NCI-H69 (cell line): Measurements from ENCODE around the gene SYNGR4.
"Not testable (repeated sequence)": the region's sequence is repeated elsewhere in the genome, so short reads cannot be mapped to it uniquely, and the experiment has no call there.

Experiments
- DNase-seq: peaks from one replicate; lab custom pipeline; 2025; lab: John Stamatoyannopoulos, UW

The SYNGR4 gene

GRCh38 chr19:48371367-48371766, 7.2 kb downstream of the SYNGR4 start:
- no peak for DNase-seq

- DNase-seq, result not testable (repeated sequence)
These were observed 7.6 kb downstream of the SYNGR4 start for GRCh38 chr19:48371771-48372170.

GRCh38 chr19:48372904-48373303, 8.7 kb downstream of the SYNGR4 start:
- peak; percentile 99 for DNase-seq

GRCh38 chr19:48373567-48373966, 9.4 kb downstream of the SYNGR4 start:
- DNase-seq, result peak; percentile 32

- no peak for DNase-seq
These were observed 14.0 kb downstream of the SYNGR4 start for GRCh38 chr19:48378194-48378570.

GRCh38 chr19:48379058-48379457, 14.9 kb downstream of the SYNGR4 start:
- DNase-seq, result peak; percentile 39

GRCh38 chr19:48381178-48381950, 17.2 kb downstream of the SYNGR4 start:
- no peak for DNase-seq

GRCh38 chr19:48382286-48382685, 18.1 kb downstream of the SYNGR4 start:
- DNase-seq, result no peak

- DNase-seq, result no peak
These were observed 21.4 kb downstream of the SYNGR4 start for GRCh38 chr19:48385461-48386087.

GRCh38 chr19:48386981-48387380, 22.8 kb downstream of the SYNGR4 start:
- no peak for DNase-seq

- DNase-seq, result peak; percentile 74
These were observed 26.3 kb downstream of the SYNGR4 start for GRCh38 chr19:48390188-48391099.

GRCh38 chr19:48391100-48392005, 27.2 kb downstream of the SYNGR4 start, which contains the start of gene KDELR1:
Gene KDELR1, minus strand, starts transcription at chr19:48391551. Its CDS starts 193 bp downstream, at chr19:48391358.
- DNase-seq, result peak; percentile 87

- not testable (repeated sequence) for DNase-seq
These were observed 27.8 kb downstream of the SYNGR4 start for GRCh38 chr19:48392006-48392344.

- peak; percentile 55 for DNase-seq
These were observed 28.8 kb downstream of the SYNGR4 start for GRCh38 chr19:48392860-48393558.

GRCh38 chr19:48393559-48394330, 29.6 kb downstream of the SYNGR4 start, which contains the start of gene GRIN2D:
Gene GRIN2D, plus strand, starts transcription at chr19:48393668. Its CDS starts 4,725 bp downstream, at chr19:48398393.
- peak; percentile 83 for DNase-seq

GRCh38 chr19:48394331-48395169, 30.4 kb downstream of the SYNGR4 start:
- peak; percentile 54 for DNase-seq

GRCh38 chr19:48395170-48395455, 30.9 kb downstream of the SYNGR4 start:
- DNase-seq, result no peak

- DNase-seq, result no peak
These were observed 31.3 kb downstream of the SYNGR4 start for GRCh38 chr19:48395499-48395898.
